ENCODE measurements around the gene CAGE1.

DNA sequence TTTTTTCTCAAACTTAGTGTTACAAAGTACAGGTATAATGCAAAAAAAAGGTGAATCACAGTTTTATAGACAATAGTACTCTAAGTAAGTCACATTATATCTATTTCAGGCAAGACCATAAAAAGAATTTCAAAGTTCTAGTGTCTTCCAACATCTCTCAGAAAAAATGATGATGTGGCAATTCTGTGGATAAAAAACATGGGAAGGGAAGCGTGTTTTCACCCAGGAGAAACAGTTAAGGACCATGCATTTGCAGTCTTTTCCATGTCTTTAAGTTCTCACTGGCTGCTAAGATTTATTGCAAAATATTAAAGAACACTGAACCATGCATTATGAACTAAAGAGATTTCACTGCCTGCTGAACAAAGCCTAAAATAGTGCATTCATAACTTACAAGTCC is 78.4 kb downstream of the CAGE1 start:
- TF ChIP-seq, protein P1, sequence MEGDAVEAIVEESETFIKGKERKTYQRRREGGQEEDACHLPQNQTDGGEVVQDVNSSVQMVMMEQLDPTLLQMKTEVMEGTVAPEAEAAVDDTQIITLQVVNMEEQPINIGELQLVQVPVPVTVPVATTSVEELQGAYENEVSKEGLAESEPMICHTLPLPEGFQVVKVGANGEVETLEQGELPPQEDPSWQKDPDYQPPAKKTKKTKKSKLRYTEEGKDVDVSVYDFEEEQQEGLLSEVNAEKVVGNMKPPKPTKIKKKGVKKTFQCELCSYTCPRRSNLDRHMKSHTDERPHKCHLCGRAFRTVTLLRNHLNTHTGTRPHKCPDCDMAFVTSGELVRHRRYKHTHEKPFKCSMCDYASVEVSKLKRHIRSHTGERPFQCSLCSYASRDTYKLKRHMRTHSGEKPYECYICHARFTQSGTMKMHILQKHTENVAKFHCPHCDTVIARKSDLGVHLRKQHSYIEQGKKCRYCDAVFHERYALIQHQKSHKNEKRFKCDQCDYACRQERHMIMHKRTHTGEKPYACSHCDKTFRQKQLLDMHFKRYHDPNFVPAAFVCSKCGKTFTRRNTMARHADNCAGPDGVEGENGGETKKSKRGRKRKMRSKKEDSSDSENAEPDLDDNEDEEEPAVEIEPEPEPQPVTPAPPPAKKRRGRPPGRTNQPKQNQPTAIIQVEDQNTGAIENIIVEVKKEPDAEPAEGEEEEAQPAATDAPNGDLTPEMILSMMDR (IDR thresholded peaks at IDR 0.05): no peak
- TF ChIP-seq POLR2A (IDR thresholded peaks at IDR 0.05): no peak

Data from stomach (tissue), 4 donors.